ENCODE data around the gene OR2M2.

The OR2M2 gene

GRCh38 chr1:248174521-248174920 lies at the start of gene OR2M2:
Gene OR2M2, plus strand, starts transcription at chr1:248174821. Its CDS starts 5,165 bp downstream, at chr1:248179986.
- no peak within 1 kb of the TSS for H3K4me3 ChIP-seq (ENCODE audit: low read depth, low read length)

- H3K4me3 ChIP-seq (ENCODE audit: low read depth, low read length) = no peak overlapping the region
Observed at GRCh38 chr1:248127653-248128052, 47.0 kb upstream of the OR2M2 start.

GRCh38 chr1:248136811-248137210 lies 37.8 kb upstream of the OR2M2 start:
- no peak overlapping the region for H3K4me3 ChIP-seq (ENCODE audit: low read depth, low read length)

- no peak overlapping the region for H3K4me3 ChIP-seq (ENCODE audit: low read depth, low read length)
Observed at GRCh38 chr1:248140846-248141245, 33.8 kb upstream of the OR2M2 start.

GRCh38 chr1:248143311-248143710 lies 31.3 kb upstream of the OR2M2 start:
- no peak overlapping the region for H3K4me3 ChIP-seq (ENCODE audit: low read depth, low read length)

GRCh38 chr1:248144513-248145198 lies 30.0 kb upstream of the OR2M2 start, which contains the start of gene OR2M5:
Gene OR2M5, plus strand, starts transcription at chr1:248145148. Its CDS starts 0 bp downstream, at chr1:248145148.
- no peak within 1 kb of the TSS for H3K4me3 ChIP-seq (ENCODE audit: low read depth, low read length)

- H3K4me3 ChIP-seq (ENCODE audit: low read depth, low read length) = no peak overlapping the region
Observed at GRCh38 chr1:248152056-248152827, 22.4 kb upstream of the OR2M2 start.

- H3K4me3 ChIP-seq (ENCODE audit: low read depth, low read length) = no peak overlapping the region
Observed at GRCh38 chr1:248155927-248156326, 18.7 kb upstream of the OR2M2 start.

GRCh38 chr1:248158758-248159157 lies 15.9 kb upstream of the OR2M2 start:
- H3K4me3 ChIP-seq (ENCODE audit: low read depth, low read length) = no peak overlapping the region

- H3K4me3 ChIP-seq (ENCODE audit: low read depth, low read length) = no peak overlapping the region
Observed at GRCh38 chr1:248164031-248164430, 10.6 kb upstream of the OR2M2 start.

GRCh38 chr1:248165186-248165585 lies 9.4 kb upstream of the OR2M2 start:
- H3K4me3 ChIP-seq (ENCODE audit: low read depth, low read length) = no peak overlapping the region

- H3K4me3 ChIP-seq (ENCODE audit: low read depth, low read length) = no peak overlapping the region
Observed at GRCh38 chr1:248183996-248184395, 9.4 kb downstream of the OR2M2 start.

- H3K4me3 ChIP-seq (ENCODE audit: low read depth, low read length) = no peak overlapping the region
Observed at GRCh38 chr1:248187363-248187762, 12.7 kb downstream of the OR2M2 start.

GRCh38 chr1:248189026-248189425 lies 14.4 kb downstream of the OR2M2 start:
- no peak overlapping the region for H3K4me3 ChIP-seq (ENCODE audit: low read depth, low read length)

GRCh38 chr1:248194117-248194516 lies 19.5 kb downstream of the OR2M2 start:
- H3K4me3 ChIP-seq (ENCODE audit: low read depth, low read length) = no peak overlapping the region

GRCh38 chr1:248196965-248197364 lies 22.3 kb downstream of the OR2M2 start, which contains the start of gene OR2M3:
Gene OR2M3, plus strand, starts transcription at chr1:248197265. Its CDS starts 5,803 bp downstream, at chr1:248203068.
- H3K4me3 ChIP-seq (ENCODE audit: low read depth, low read length) = no peak within 1 kb of the TSS

- no peak overlapping the region for H3K4me3 ChIP-seq (ENCODE audit: low read depth, low read length)
Observed at GRCh38 chr1:248215880-248216279, 41.3 kb downstream of the OR2M2 start.

- no peak overlapping the region for H3K4me3 ChIP-seq (ENCODE audit: low read depth, low read length)
Observed at GRCh38 chr1:248225537-248225936, 50.9 kb downstream of the OR2M2 start.

- H3K4me3 ChIP-seq (ENCODE audit: low read depth, low read length) = no peak overlapping the region
Observed at GRCh38 chr1:248229360-248229908, 54.8 kb downstream of the OR2M2 start.

Measured in iPS-11a (cell line).